HG03520 (cell line): ENCODE measurements around the gene USF1.
"Not testable (repeated sequence)": the region's sequence is repeated elsewhere in the genome, so short reads cannot be mapped to it uniquely, and the experiment has no call there.

Source experiments
- ATAC-seq: cut with Tn5 transposase; IDR thresholded peaks from one replicate; pipeline ENCODE4 v1.9.1; 2021; ENCODE audit warnings: mild to moderate bottlenecking, moderate library complexity; ENCODE audit not compliant: unreplicated experiment

The USF1 gene

DNA sequence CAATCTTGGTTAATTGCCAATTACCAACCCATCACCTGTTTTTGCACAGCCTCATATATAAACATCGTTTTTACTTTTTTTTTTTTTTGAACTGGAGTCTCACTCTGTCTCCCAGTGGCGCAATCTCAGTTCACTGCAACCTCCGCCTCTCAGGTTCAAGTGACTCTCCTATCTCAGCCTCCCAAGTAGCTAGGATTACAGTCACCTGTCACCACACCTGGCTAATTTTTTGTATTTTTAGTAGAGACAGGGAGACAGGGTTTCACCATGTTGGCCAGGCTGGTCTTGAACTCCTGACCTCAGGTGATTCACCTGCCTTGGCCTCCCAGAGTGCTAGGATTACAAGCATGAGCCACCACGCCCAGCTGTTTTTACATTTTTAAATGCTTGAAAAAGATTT is 53.7 kb downstream of the USF1 start:
- ATAC-seq: not testable (repeated sequence)
